WI38 (cell line): Measurements from ENCODE around the gene VPS35.

Source experiments
- H3K4me3 ChIP-seq: 2 replicates; pipeline ENCODE4 v1.5.1; 2011; ENCODE audit warnings: low read depth, mild to moderate bottlenecking, control low read depth, low read length
- CTCF ChIP-seq: IDR thresholded peaks from 2 replicates; pipeline ENCODE4 v1.5.1; 2012; ENCODE audit warnings: low read depth, mild to moderate bottlenecking, control low read depth, low read length

VPS35 gene

GRCh38 chr16:46720619-46721018 lies 31.6 kb upstream of the VPS35 start:
- H3K4me3 ChIP-seq, result no peak overlapping the region
- TF ChIP-seq CTCF, result no peak

GRCh38 chr16:46719528-46719927 lies 30.6 kb upstream of the VPS35 start:
- TF ChIP-seq CTCF, result no peak

GRCh38 chr16:46718214-46718613 lies 29.2 kb upstream of the VPS35 start:
- TF ChIP-seq CTCF, result no peak

More at GRCh38 chr16:46719528-46719927, 30.6 kb upstream of the VPS35 start:
- no peak overlapping the region for H3K4me3 ChIP-seq

GRCh38 chr16:46717692-46718091 lies 28.7 kb upstream of the VPS35 start:
- no peak for TF ChIP-seq CTCF
- H3K4me3 ChIP-seq, result no peak overlapping the region

More at GRCh38 chr16:46718214-46718613, 29.2 kb upstream of the VPS35 start:
- H3K4me3 ChIP-seq, result no peak overlapping the region

GRCh38 chr16:46715769-46716305 lies 26.9 kb upstream of the VPS35 start:
- no peak overlapping the region for H3K4me3 ChIP-seq
- TF ChIP-seq CTCF, result no peak

GRCh38 chr16:46714797-46715591 lies 26.0 kb upstream of the VPS35 start:
- no peak for TF ChIP-seq CTCF

GRCh38 chr16:46713634-46714033 lies 24.7 kb upstream of the VPS35 start:
- H3K4me3 ChIP-seq, result no peak overlapping the region
- no peak for TF ChIP-seq CTCF

More at GRCh38 chr16:46714797-46715591, 26.0 kb upstream of the VPS35 start:
- no peak overlapping the region for H3K4me3 ChIP-seq
